GM12878 (cell line): ENCODE measurements around the gene HOXB2. TPM values are rescaled to one million over a fixed set of nuclear protein-coding genes. Genes with fewer than 3 reads are reported as not detected.

ENCODE experiments used
- ATAC-seq: fragments of 200-7000 bp; cut with Tn5 transposase; 3 replicates; pipeline ENCODE4 v1.9.1; 2020; ENCODE audit warnings: mild to moderate bottlenecking, moderate library complexity
- BruUV-seq: library from RNA; stranded (reverse); fragments of 400-500 nt; replicated peaks from 2 replicates; lab custom pipeline; 2021; lab: Mats Ljungman, UMichigan
- CTCF ChIA-PET: fragments of 300-600 bp; sonication (Branson Sonifier 250); formaldehyde crosslinking; extraction: SDS; loops from one replicate; lab custom pipeline; 2021; ENCODE audit warnings: inconsistent platforms; lab: Yijun Ruan, JAX
- POLR2A ChIA-PET: fragments of 350-600 bp; formaldehyde crosslinking; extraction: SDS; loops from one replicate; lab custom pipeline; 2021; ENCODE audit warnings: inconsistent platforms; lab: Charles Lee
- RAD21 ChIA-PET: fragments of 300-600 bp; sonication (Branson Sonifier 250); formaldehyde crosslinking; loops from one replicate; lab custom pipeline; 2023; ENCODE audit warnings: antibody characterized with exemption; ENCODE audit not compliant: unreplicated experiment; lab: Charles Lee
- SMC1A ChIA-PET: fragments of 300-600 bp; sonication (Branson Sonifier 250); formaldehyde crosslinking; loops from one replicate; lab custom pipeline; 2023; ENCODE audit not compliant: unreplicated experiment, uncharacterized antibody; lab: Charles Lee
- DNase-seq: peaks from one replicate; pipeline ENCODE4 v3.0.0-alpha.2; 2011; ENCODE audit warnings: low read depth, low spot score
- FAIRE-seq: peaks from 3 replicates; lab custom pipeline; 2011; peaks lifted over from hg19 to GRCh38; lab: Jason Lieb, UNC
- H2AFZ ChIP-seq: 2 replicates; pipeline ENCODE4 v1.6.0; 2011; ENCODE audit warnings: low read depth, low read length, control low read depth; ENCODE audit not compliant: control insufficient read depth
- H3K27ac ChIP-seq: 2 replicates; pipeline ENCODE4 v1.5.1; 2011; ENCODE audit warnings: control low read depth; ENCODE audit not compliant: control insufficient read depth, insufficient read depth
- H3K27me3 ChIP-seq, 2 experiments: replicated peaks in 1 of 2; 2 replicates each; pipeline versions ENCODE4 v1.6.0 to v1.6.1; 2011; ENCODE audit warnings: low read length in 1 of 2; ENCODE audit not compliant: control insufficient read depth in 2 of 2, insufficient read depth in 2 of 2
- H3K36me3 ChIP-seq, 2 experiments: 2 replicates each; pipeline ENCODE4 v1.5.1; 2011; ENCODE audit warnings: low read length in 1 of 2; ENCODE audit not compliant: control insufficient read depth in 2 of 2, insufficient read depth in 2 of 2
- H3K4me1 ChIP-seq: 2 replicates; pipeline ENCODE4 v1.6.1; 2011; ENCODE audit warnings: mild to moderate bottlenecking, low read length, moderate library complexity, mixed read lengths; ENCODE audit not compliant: control insufficient read depth, insufficient read depth
- H3K4me2 ChIP-seq: 2 replicates; pipeline ENCODE4 v1.6.0; 2011; ENCODE audit warnings: control low read depth; ENCODE audit not compliant: control insufficient read depth, insufficient read depth
- H3K4me3 ChIP-seq: fragments of 200-600 bp; sonication (generic); 2 replicates; pipeline ENCODE4 v1.5.1; 2016
- H3K79me2 ChIP-seq: 2 replicates; pipeline ENCODE4 v1.6.0; 2011; ENCODE audit warnings: low read length; ENCODE audit not compliant: control insufficient read depth, insufficient read depth
- H3K9ac ChIP-seq: 2 replicates; pipeline ENCODE4 v1.8.0; 2011; ENCODE audit warnings: low read length, control low read depth, mixed read lengths; ENCODE audit not compliant: control insufficient read depth, insufficient read depth
- H3K9me3 ChIP-seq: replicated peaks from 3 replicates; pipeline ENCODE4 v1.5.1; 2011; ENCODE audit warnings: mild to moderate bottlenecking, low read length; ENCODE audit not compliant: control insufficient read depth, insufficient read depth
- H4K20me1 ChIP-seq: 2 replicates; pipeline ENCODE4 v1.6.0; 2011; ENCODE audit not compliant: control insufficient read depth, insufficient read depth
- CTCF ChIP-seq, 3 experiments: IDR thresholded peaks in 2 of 3; conservative IDR thresholded peaks in 1 of 3; 2 replicates each; pipeline ENCODE4 v1.5.1; 2011; ENCODE audit warnings: low read depth in 3 of 3, low read length in 3 of 3, mild to moderate bottlenecking in 3 of 3, control low read depth in 2 of 3, moderate library complexity in 2 of 3, inconsistent platforms in 1 of 3, mixed read lengths in 1 of 3; ENCODE audit not compliant: control insufficient read depth in 2 of 3, insufficient read depth in 1 of 3; ENCODE audit errors: extremely low read depth in 1 of 3
- E2F4 ChIP-seq: IDR thresholded peaks from 2 replicates; pipeline ENCODE4 v1.6.1; 2012; ENCODE audit warnings: low read depth, low read length, improper control_type of control experiment
- FOXK2 ChIP-seq: fragments of 450-650 bp; IDR thresholded peaks from 2 replicates; pipeline ENCODE4 v1.6.1; 2017; ENCODE audit warnings: mild to moderate bottlenecking, moderate library complexity
- HDGF ChIP-seq: fragments of 450-650 bp; IDR thresholded peaks from 2 replicates; pipeline ENCODE4 v1.6.1; 2016; ENCODE audit warnings: antibody characterized with exemption
- MEF2A ChIP-seq: IDR thresholded peaks from 2 replicates; pipeline ENCODE4 v1.6.1; 2011; ENCODE audit warnings: low read depth, mild to moderate bottlenecking, low read length, moderate library complexity; ENCODE audit not compliant: insufficient read depth
- NRF1 ChIP-seq: conservative IDR thresholded peaks from 2 replicates; pipeline ENCODE4 v1.6.1; 2011; ENCODE audit warnings: mild to moderate bottlenecking, low read depth, low read length, improper control_type of control experiment
- RBBP5 ChIP-seq: fragments of 200-600 bp; sonication (generic); conservative IDR thresholded peaks from 2 replicates; pipeline ENCODE4 v1.6.1; 2016
- RCOR1 ChIP-seq: conservative IDR thresholded peaks from 2 replicates; pipeline ENCODE4 v1.6.1; 2012; ENCODE audit warnings: low read depth, low read length, improper control_type of control experiment
- RUNX3 ChIP-seq: IDR thresholded peaks from 2 replicates; pipeline ENCODE4 v1.6.1; 2012; ENCODE audit warnings: low read length, inconsistent platforms
- SIX5 ChIP-seq: IDR thresholded peaks from 2 replicates; pipeline ENCODE4 v1.6.1; 2011; ENCODE audit warnings: mild to moderate bottlenecking, low read depth, low read length, moderate library complexity; ENCODE audit not compliant: severe bottlenecking
- SMC3 ChIP-seq: IDR thresholded peaks from 2 replicates; pipeline ENCODE4 v1.6.1; 2011; ENCODE audit warnings: low read length, improper control_type of control experiment, borderline replicate concordance
- ZNF207 ChIP-seq: fragments of 450-650 bp; IDR thresholded peaks from 2 replicates; pipeline ENCODE4 v1.6.1; 2014; ENCODE audit warnings: antibody characterized with exemption, mild to moderate bottlenecking, borderline replicate concordance
- WGBS: methylation state at CpG from one replicate; pipeline ENCODE4 v1.1.6; 2016; ENCODE audit warnings: low lambda C conversion rate; ENCODE audit not compliant: insufficient replicate concordance, insufficient coverage; ENCODE audit errors: missing lambda C conversion rate; 5-methylcytosine and 5-hydroxymethylcytosine counted together
- in situ Hi-C: fragments of 300-500 bp; cut with MboI; formaldehyde crosslinking; loops from 9 replicates; pipeline ENCODE4 v1.14.3; 2018; ENCODE audit warnings: mixed read lengths
- intact Hi-C: fragments of 100-400 bp; cut with micrococcal nuclease; formaldehyde crosslinking; loops from one replicate; pipeline ENCODE4 v1.14.2; 2022; ENCODE audit not compliant: unreplicated experiment
- polyA plus RNA-seq, 11 experiments: library from polyadenylated mRNA; depleted of rRNA in 4 of 11; unstranded in 6 of 11; stranded (reverse) in 5 of 11; fragments of >200 nt; fragmentation: Nextera tagmentation in 4 of 11; fragmentation: Illumina TruSeq in 1 of 11; extraction: Ambion mirVana in 4 of 11; extraction: Trizol in 1 of 11; gene quantifications; 1 replicate in 1 of 11; 2 replicates in 10 of 11; pipeline versions ENCODE4 v1.2.1 to v1.2.3, GENCODE V29; 2011 to 2016; ENCODE audit warnings: inconsistent platforms in 2 of 11, missing spikeins in 2 of 11, low read depth in 1 of 11
- total RNA-seq, 4 experiments: library from RNA; depleted of rRNA in 3 of 4; stranded (reverse); fragments of >200 nt in 3 of 4; fragmentation: Illumina TruSeq in 1 of 4; extraction: Trizol in 1 of 4; gene quantifications; 2 replicates each; pipeline versions ENCODE4 v1.2.1 to v1.2.3, GENCODE V29; 2013 to 2021
- TF ChIP-seq, protein P1 (sequence below): fragments of 450-650 bp; formaldehyde crosslinking; IDR thresholded peaks from 2 replicates; pipeline ENCODE4 v1.4.0; 2020; ENCODE audit warnings: mild to moderate bottlenecking, moderate library complexity
- TF ChIP-seq, protein P2 (sequence below): fragments of 450-650 bp; formaldehyde crosslinking; IDR thresholded peaks from 2 replicates; pipeline ENCODE4 v1.5.0; 2022; ENCODE audit warnings: mild to moderate bottlenecking, missing genetic modification characterization

The HOXB2 gene
- total and polyA plus RNA-seq, 10 of the 15 experiments (the other 5 are each of a cell fraction or from before 2014, with no cell fraction given), result 0.16 to 8.8 (median 2.3) TPM

DNA sequence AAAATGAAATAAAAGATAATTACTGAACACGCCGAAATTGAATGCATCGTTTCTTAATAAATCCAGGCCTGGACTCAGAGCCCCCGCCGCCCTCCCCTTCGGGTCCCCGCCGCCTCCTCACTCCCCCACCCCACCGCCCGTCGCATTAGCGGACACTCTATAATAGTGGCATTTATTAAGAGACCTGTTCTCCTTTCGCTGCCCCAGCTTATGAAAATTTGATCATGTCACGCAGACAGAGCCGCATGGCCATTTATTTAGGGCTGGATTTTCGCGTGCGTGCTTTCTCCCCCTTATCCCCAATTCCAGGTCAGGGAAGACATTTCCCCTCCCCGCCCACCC is 6.3 kb upstream of the HOXB2 start:
- Histone ChIP-seq H3K4me2 (no peak overlapping the region), H3K9me3 (no peaks in the 10 kb centered on the region), H2AFZ (no peak overlapping the region), H3K79me2 (no peaks in the 10 kb centered on the region), H3K27ac (no peak overlapping the region), H3K4me1 (peaks cover 3% of the 10 kb centered on the region), H3K27me3 (no peaks in the 10 kb centered on the region), H3K4me3 (no peak overlapping the region), H3K9ac (no peak overlapping the region), H4K20me1 (no peaks in the 10 kb centered on the region), H3K36me3 (peaks cover 0 to 6% of the 10 kb centered on the region in 2 experiments; a peak in 2 of 4 replicates)
- SMC1A ChIA-PET, result interaction anchor here (0.6 kb wide), 2 partner anchors 26 to 40 kb away, joined by 3 read pairs; no protein-coding TSS in a partner anchor
- CTCF ChIA-PET, result no interaction called here
- no TSS peak for BruUV-seq
- no peak for DNase-seq
- intact Hi-C loops, result no loop called here
- FAIRE-seq, result no peak
- RAD21 ChIA-PET, result no interaction called here
- 100% methylated on average over 7 of the region's 19 CpGs for WGBS
- POLR2A ChIA-PET, result no interaction called here
- in situ Hi-C loops, result no loop called here
- no peak for ATAC-seq
- TF ChIP-seq, protein P1, sequence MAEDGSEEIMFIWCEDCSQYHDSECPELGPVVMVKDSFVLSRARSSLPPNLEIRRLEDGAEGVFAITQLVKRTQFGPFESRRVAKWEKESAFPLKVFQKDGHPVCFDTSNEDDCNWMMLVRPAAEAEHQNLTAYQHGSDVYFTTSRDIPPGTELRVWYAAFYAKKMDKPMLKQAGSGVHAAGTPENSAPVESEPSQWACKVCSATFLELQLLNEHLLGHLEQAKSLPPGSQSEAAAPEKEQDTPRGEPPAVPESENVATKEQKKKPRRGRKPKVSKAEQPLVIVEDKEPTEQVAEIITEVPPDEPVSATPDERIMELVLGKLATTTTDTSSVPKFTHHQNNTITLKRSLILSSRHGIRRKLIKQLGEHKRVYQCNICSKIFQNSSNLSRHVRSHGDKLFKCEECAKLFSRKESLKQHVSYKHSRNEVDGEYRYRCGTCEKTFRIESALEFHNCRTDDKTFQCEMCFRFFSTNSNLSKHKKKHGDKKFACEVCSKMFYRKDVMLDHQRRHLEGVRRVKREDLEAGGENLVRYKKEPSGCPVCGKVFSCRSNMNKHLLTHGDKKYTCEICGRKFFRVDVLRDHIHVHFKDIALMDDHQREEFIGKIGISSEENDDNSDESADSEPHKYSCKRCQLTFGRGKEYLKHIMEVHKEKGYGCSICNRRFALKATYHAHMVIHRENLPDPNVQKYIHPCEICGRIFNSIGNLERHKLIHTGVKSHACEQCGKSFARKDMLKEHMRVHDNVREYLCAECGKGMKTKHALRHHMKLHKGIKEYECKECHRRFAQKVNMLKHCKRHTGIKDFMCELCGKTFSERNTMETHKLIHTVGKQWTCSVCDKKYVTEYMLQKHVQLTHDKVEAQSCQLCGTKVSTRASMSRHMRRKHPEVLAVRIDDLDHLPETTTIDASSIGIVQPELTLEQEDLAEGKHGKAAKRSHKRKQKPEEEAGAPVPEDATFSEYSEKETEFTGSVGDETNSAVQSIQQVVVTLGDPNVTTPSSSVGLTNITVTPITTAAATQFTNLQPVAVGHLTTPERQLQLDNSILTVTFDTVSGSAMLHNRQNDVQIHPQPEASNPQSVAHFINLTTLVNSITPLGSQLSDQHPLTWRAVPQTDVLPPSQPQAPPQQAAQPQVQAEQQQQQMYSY (CRISPR knock-in tag), result no peak
- TF ChIP-seq MEF2A, result no peak
- TF ChIP-seq NRF1, result no peak
- TF ChIP-seq RBBP5, result no peak
- TF ChIP-seq SIX5, result no peak
- no peak for TF ChIP-seq RCOR1
- no peak for TF ChIP-seq FOXK2
- no peak for TF ChIP-seq CTCF (IDR thresholded peaks at IDR 0.05 in 2 of 3, conservative IDR thresholded peaks at IDR 0.05 in 1 of 3; ENCODE audit: control insufficient read depth in 2 of 3, extremely low read depth in 1 of 3, insufficient read depth in 1 of 3, low read depth in 3 of 3, low read length in 3 of 3)
- no peak for TF ChIP-seq RUNX3
- no peak for TF ChIP-seq SMC3
- no peak for TF ChIP-seq E2F4
- TF ChIP-seq ZNF207, result no peak
- TF ChIP-seq HDGF, result no peak
- TF ChIP-seq, protein P2, sequence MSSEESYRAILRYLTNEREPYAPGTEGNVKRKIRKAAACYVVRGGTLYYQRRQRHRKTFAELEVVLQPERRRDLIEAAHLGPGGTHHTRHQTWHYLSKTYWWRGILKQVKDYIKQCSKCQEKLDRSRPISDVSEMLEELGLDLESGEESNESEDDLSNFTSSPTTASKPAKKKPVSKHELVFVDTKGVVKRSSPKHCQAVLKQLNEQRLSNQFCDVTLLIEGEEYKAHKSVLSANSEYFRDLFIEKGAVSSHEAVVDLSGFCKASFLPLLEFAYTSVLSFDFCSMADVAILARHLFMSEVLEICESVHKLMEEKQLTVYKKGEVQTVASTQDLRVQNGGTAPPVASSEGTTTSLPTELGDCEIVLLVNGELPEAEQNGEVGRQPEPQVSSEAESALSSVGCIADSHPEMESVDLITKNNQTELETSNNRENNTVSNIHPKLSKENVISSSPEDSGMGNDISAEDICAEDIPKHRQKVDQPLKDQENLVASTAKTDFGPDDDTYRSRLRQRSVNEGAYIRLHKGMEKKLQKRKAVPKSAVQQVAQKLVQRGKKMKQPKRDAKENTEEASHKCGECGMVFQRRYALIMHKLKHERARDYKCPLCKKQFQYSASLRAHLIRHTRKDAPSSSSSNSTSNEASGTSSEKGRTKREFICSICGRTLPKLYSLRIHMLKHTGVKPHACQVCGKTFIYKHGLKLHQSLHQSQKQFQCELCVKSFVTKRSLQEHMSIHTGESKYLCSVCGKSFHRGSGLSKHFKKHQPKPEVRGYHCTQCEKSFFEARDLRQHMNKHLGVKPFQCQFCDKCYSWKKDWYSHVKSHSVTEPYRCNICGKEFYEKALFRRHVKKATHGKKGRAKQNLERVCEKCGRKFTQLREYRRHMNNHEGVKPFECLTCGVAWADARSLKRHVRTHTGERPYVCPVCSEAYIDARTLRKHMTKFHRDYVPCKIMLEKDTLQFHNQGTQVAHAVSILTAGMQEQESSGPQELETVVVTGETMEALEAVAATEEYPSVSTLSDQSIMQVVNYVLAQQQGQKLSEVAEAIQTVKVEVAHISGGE (CRISPR knock-in tag), result no peak
